ENCODE results near the gene PARVG.

DNA sequence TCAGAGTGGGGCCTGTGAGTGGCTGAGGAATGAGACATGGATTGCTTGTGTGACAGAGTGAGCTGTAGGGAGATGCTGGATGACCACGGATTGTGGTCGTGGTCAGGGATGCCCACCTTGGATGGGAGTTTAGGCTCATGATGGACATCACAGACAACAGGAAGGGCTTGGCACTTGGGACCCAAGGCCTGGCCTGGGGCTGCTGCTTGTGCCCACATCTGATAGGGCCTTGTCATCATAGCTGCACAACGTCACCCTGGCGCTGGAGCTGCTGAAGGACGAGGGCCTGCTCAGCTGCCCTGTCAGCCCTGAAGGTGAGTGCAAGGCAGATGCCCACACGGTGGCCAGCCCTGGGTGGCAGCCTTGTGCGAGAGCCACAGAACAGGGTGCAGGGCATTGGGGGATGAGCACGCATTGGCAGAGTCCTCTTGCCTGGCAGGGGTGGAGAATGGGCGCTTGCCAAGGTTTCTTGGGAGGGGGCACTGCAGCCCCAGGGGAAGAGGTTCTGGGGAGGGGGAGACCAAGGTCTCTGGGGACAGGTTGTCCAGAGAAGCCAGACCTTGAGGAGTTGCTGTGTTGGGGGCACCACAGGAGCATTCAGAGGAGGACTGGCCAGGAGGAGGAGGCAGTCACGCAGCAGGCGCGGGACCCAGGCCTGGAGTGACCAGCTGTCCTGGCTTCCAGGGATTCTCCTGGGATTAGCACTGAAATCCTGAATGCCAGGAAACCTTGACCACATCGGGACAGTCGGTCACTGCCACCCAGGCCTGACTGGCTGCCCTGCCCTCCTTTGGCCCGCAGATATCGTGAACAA, 25.0 kb downstream of the PARVG start:
- TF ChIP-seq, protein P1, sequence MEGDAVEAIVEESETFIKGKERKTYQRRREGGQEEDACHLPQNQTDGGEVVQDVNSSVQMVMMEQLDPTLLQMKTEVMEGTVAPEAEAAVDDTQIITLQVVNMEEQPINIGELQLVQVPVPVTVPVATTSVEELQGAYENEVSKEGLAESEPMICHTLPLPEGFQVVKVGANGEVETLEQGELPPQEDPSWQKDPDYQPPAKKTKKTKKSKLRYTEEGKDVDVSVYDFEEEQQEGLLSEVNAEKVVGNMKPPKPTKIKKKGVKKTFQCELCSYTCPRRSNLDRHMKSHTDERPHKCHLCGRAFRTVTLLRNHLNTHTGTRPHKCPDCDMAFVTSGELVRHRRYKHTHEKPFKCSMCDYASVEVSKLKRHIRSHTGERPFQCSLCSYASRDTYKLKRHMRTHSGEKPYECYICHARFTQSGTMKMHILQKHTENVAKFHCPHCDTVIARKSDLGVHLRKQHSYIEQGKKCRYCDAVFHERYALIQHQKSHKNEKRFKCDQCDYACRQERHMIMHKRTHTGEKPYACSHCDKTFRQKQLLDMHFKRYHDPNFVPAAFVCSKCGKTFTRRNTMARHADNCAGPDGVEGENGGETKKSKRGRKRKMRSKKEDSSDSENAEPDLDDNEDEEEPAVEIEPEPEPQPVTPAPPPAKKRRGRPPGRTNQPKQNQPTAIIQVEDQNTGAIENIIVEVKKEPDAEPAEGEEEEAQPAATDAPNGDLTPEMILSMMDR (IDR thresholded peaks at IDR 0.05; ENCODE audit: insufficient read depth, low read length, poor library complexity, severe bottlenecking): no peak
- TF ChIP-seq EZH2phosphoT487 (conservative IDR thresholded peaks at IDR 0.05; ENCODE audit: low read length): no peak

Data from SU-DHL-6 (cell line).